Mesenchymal stem cell (in vitro differentiated cells and primary cell): ENCODE measurements around the gene SMIM32.
A peak's percentile ranks its signal among the peaks of the same experiment; 100 is the strongest.

Experiments
- DNase-seq: peaks from one replicate; pipeline ENCODE4 v3.0.0-alpha.2; 2013
- H2AFZ ChIP-seq: one replicate; pipeline ENCODE4 v1.6.1; 2013; ENCODE audit warnings: low read depth, mild to moderate bottlenecking, control low read depth, inconsistent platforms, low read length, moderate library complexity
- H2AK5ac ChIP-seq: 2 replicates; pipeline ENCODE4 v1.6.1; 2013; ENCODE audit warnings: low read length, moderate library complexity, mild to moderate bottlenecking, inconsistent platforms; ENCODE audit not compliant: severe bottlenecking
- H2BK120ac ChIP-seq: one replicate; pipeline ENCODE4 v1.6.1; 2013; ENCODE audit warnings: low read depth, mild to moderate bottlenecking, inconsistent platforms, low read length, moderate library complexity
- H2BK12ac ChIP-seq, 2 experiments: one replicate each; pipeline ENCODE4 v1.6.1; 2013; ENCODE audit warnings: inconsistent platforms in 2 of 2, low read length in 2 of 2, mild to moderate bottlenecking in 2 of 2, moderate library complexity in 2 of 2, control low read depth in 1 of 2
- H2BK15ac ChIP-seq: one replicate; pipeline ENCODE4 v1.6.1; 2013; ENCODE audit warnings: mild to moderate bottlenecking, low read depth, inconsistent platforms; ENCODE audit not compliant: poor library complexity, severe bottlenecking
- H2BK5ac ChIP-seq: 2 replicates; pipeline ENCODE4 v1.6.1; 2013; ENCODE audit warnings: low read depth, mild to moderate bottlenecking, low read length, control low read depth, inconsistent platforms; ENCODE audit not compliant: poor library complexity, severe bottlenecking
- H3K14ac ChIP-seq, 2 experiments: one replicate each; pipeline ENCODE4 v1.6.1; 2013; ENCODE audit warnings: inconsistent platforms in 2 of 2, low read length in 2 of 2, control low read depth in 1 of 2, mild to moderate bottlenecking in 1 of 2, moderate library complexity in 1 of 2
- H3K18ac ChIP-seq, 2 experiments: one replicate each; pipeline ENCODE4 v1.6.1; 2013; ENCODE audit warnings: inconsistent platforms in 2 of 2, low read length in 2 of 2, control low read depth in 1 of 2, low read depth in 1 of 2, mild to moderate bottlenecking in 1 of 2
- H3K23ac ChIP-seq, 2 experiments: one replicate each; pipeline ENCODE4 v1.6.1; 2013; ENCODE audit warnings: inconsistent platforms in 2 of 2, low read length in 2 of 2, mild to moderate bottlenecking in 2 of 2, moderate library complexity in 2 of 2, control low read depth in 1 of 2
- H3K27ac ChIP-seq: 2 replicates; pipeline ENCODE4 v1.5.1; 2013; ENCODE audit warnings: mild to moderate bottlenecking, moderate library complexity, low read length, control low read depth, inconsistent platforms; ENCODE audit not compliant: poor library complexity, severe bottlenecking
- H3K27me3 ChIP-seq, 2 experiments: 2 replicates each; pipeline versions ENCODE4 v1.6.1 to v1.7.0; 2013; ENCODE audit warnings: low read length in 2 of 2, mild to moderate bottlenecking in 2 of 2, moderate library complexity in 2 of 2, control low read depth in 1 of 2, inconsistent platforms in 1 of 2; ENCODE audit not compliant: control insufficient read depth in 1 of 2, insufficient read depth in 1 of 2
- H3K36me3 ChIP-seq, 2 experiments: 2 replicates each; pipeline versions ENCODE4 v1.6.1 to v1.7.0; 2013; ENCODE audit warnings: low read length in 2 of 2, control low read depth in 1 of 2, inconsistent platforms in 1 of 2, low read depth in 1 of 2, mild to moderate bottlenecking in 1 of 2; ENCODE audit not compliant: insufficient read depth in 2 of 2, control insufficient read depth in 1 of 2
- H3K4ac ChIP-seq, 2 experiments: one replicate each; pipeline ENCODE4 v1.6.1; 2013; ENCODE audit warnings: inconsistent platforms in 2 of 2, low read length in 2 of 2, mild to moderate bottlenecking in 2 of 2, moderate library complexity in 2 of 2, control low read depth in 1 of 2, low read depth in 1 of 2
- H3K4me1 ChIP-seq: 2 replicates; pipeline ENCODE4 v1.6.1; 2013; ENCODE audit warnings: low read depth, low read length, control low read depth; ENCODE audit not compliant: control insufficient read depth, insufficient read depth
- H3K4me2 ChIP-seq: 2 replicates; pipeline ENCODE4 v1.6.1; 2013; ENCODE audit warnings: low read length, mild to moderate bottlenecking, inconsistent platforms; ENCODE audit not compliant: poor library complexity, severe bottlenecking
- H3K4me3 ChIP-seq, 2 experiments: 2 replicates each; pipeline versions ENCODE4 v1.5.1 to v1.7.0; 2013; ENCODE audit warnings: low read length in 2 of 2, mild to moderate bottlenecking in 2 of 2, control low read depth in 1 of 2, low read depth in 1 of 2; ENCODE audit not compliant: insufficient read depth in 1 of 2
- H3K79me1 ChIP-seq: replicated peaks from 2 replicates; pipeline ENCODE4 v1.6.1; 2013; ENCODE audit warnings: mild to moderate bottlenecking, control low read depth, low read length, inconsistent platforms; ENCODE audit not compliant: poor library complexity, severe bottlenecking
- H3K9ac ChIP-seq: 2 replicates; pipeline ENCODE4 v1.7.0; 2013; ENCODE audit warnings: mild to moderate bottlenecking, low read length, moderate library complexity
- H3K9me3 ChIP-seq: 2 replicates; pipeline ENCODE4 v1.7.0; 2013; ENCODE audit warnings: mild to moderate bottlenecking, low read length; ENCODE audit not compliant: control insufficient read depth
- H4K8ac ChIP-seq: one replicate; pipeline ENCODE4 v1.6.1; 2013; ENCODE audit warnings: inconsistent platforms, mild to moderate bottlenecking, low read length, moderate library complexity
- H4K91ac ChIP-seq: one replicate; pipeline ENCODE4 v1.6.1; 2013; ENCODE audit warnings: mild to moderate bottlenecking, low read length, inconsistent platforms
- WGBS: methylation state at CpG from one replicate; pipeline ENCODE4 v1.1.7; 2013; ENCODE audit warnings: mixed read lengths; 5-methylcytosine and 5-hydroxymethylcytosine counted together

Gene SMIM32

DNA sequence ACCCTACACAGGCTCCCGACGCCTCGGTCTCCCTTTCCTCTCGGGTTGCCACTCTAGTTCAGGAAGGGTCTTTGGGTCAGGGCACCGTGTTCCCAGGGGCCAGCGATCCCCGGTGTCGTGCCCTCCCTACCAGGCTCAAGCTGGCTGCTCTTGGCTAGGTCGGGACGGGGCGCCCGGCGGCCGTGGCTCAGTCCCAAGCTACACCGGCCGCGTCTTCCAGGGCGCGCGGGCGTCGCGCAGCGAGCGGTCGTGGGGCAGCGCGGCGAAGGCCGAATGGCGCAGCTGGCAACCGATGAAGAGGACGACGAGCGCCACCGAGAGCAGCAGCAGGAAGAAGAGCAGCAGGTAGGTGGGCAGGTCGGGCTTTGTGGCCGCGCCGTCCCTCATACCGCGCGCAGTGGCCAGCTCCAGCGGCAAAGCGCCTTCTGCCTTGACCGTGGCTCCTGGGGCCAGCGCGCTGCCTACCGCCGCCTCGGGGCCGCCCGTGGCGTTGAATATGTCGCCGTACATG is 892 bp downstream of the SMIM32 start:
- Histone ChIP-seq H3K36me3 (peaks cover 19 to 23% of the 10 kb centered on the region in 2 experiments), H3K14ac (peak overlapping the region in 1 of 2 experiments; percentile 1)
- 4% methylated on average over 43 of the region's 56 CpGs for WGBS

DNA sequence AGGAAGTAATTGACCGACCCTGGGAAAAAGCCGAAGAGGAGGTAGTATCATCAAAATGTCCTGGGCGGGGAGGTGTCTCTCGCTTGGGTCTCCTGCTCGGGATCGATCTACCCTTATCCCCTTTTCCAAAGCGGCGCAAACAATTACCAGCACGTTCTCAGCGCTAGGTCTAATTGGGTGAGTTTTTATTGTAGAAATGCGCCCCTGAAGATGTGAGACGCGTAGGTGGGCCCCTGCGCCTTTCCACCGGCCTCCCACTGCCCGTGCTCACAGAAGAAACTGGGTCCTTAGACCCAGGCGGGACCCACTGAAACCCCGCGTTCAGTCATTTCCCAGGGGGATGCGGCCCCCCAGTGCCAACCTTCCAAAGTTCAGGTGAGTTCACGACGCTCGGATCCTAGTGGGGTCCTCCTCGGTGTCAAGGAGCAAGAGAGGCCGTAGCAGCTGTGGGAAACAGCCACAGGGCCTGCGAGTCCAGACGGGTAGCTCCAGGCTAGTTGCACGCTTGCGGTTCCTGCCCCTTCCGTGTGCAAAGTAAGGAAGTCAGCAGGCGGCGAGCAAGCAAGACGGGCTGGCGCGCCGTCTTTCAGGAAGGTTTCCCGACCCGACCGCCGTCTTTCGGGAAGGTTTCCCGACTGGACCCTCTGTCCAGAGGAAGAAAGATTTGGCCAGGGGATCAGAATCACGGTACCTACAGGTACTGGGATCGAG is 1.5 kb downstream of the SMIM32 start:
- Histone ChIP-seq H2AK5ac (no peak overlapping the region), H2BK12ac (no peak overlapping the region), H2BK15ac (no peak overlapping the region), H3K4me3 (peak overlapping the region in 1 of 2 experiments; percentile 68), H3K79me1 (no peaks in the 10 kb centered on the region), H4K8ac (no peak overlapping the region), H3K14ac (no peak overlapping the region), H2AFZ (no peak overlapping the region), H3K18ac (no peak overlapping the region), H3K4me1 (peaks cover 22% of the 10 kb centered on the region), H3K27me3 (peaks cover 38 to 62% of the 10 kb centered on the region in 2 experiments), H3K4ac (no peak overlapping the region), H3K9me3 (no peaks in the 10 kb centered on the region), H3K23ac (no peak overlapping the region), H3K9ac (peak overlapping the region; percentile 45), H4K91ac (no peak overlapping the region), H3K27ac (no peak overlapping the region), H2BK5ac (no peak overlapping the region), H3K36me3 (peaks cover 19 to 29% of the 10 kb centered on the region in 2 experiments), H3K4me2 (peak overlapping the region; percentile 93), H2BK120ac (no peak overlapping the region)
- DNase-seq, result peak; percentile 38
- WGBS, result 32% methylated on average over 41 of the region's 44 CpGs

More for the DNA sequence above, 892 bp downstream of the SMIM32 start:
- Histone ChIP-seq H3K79me1 (no peaks in the 10 kb centered on the region), H3K18ac (no peak overlapping the region), H4K91ac (no peak overlapping the region), H3K9me3 (no peaks in the 10 kb centered on the region), H2BK5ac (no peak overlapping the region), H3K27ac (no peak overlapping the region), H2BK15ac (no peak overlapping the region), H2BK120ac (no peak overlapping the region), H3K4me2 (peak overlapping the region; percentile 93), H3K4me1 (peaks cover 22% of the 10 kb centered on the region), H3K9ac (peak overlapping the region; percentile 45), H2AFZ (no peak overlapping the region), H2BK12ac (no peak overlapping the region), H3K27me3 (peaks cover 38 to 62% of the 10 kb centered on the region in 2 experiments), H3K23ac (peak overlapping the region in 1 of 2 experiments; percentile 28), H3K4ac (no peak overlapping the region), H2AK5ac (no peak overlapping the region), H3K4me3 (peak overlapping the region; percentile 43 to 68), H4K8ac (no peak overlapping the region)
- peak; percentile 16 for DNase-seq

DNA sequence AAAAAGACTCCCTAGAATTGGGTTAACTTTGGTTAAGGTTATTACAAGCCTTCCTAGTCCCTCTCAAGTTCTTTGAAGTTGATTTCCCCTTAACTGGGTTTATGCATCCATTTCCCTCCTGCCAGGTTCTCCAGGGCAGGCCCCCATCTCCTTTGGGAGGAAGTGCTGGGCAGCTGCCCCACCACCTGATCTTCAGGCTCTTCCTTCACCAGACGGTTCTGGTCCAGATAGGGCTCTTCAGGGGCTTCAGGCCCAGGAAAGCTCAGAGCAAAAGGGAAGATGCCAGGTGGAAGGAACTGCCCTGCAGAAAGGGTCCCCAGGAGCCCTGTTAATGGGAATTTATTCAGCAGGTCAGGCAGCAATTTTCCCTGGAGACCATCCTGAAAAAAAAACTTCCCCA is 2.1 kb downstream of the SMIM32 start:
- 53% methylated on average over 1 of the region's 1 CpG for WGBS
- Histone ChIP-seq H3K23ac (no peak overlapping the region), H3K4me3 (no peak overlapping the region), H3K4me1 (peaks cover 22% of the 10 kb centered on the region), H3K79me1 (no peaks in the 10 kb centered on the region), H3K4me2 (no peak overlapping the region), H2AFZ (no peak overlapping the region), H3K9ac (no peak overlapping the region), H3K9me3 (no peaks in the 10 kb centered on the region), H3K27me3 (peaks cover 38 to 62% of the 10 kb centered on the region in 2 experiments), H3K18ac (no peak overlapping the region), H3K27ac (no peak overlapping the region), H4K8ac (no peak overlapping the region), H2BK120ac (no peak overlapping the region), H3K36me3 (peaks cover 19 to 34% of the 10 kb centered on the region in 2 experiments), H2AK5ac (no peak overlapping the region), H2BK5ac (no peak overlapping the region), H3K4ac (no peak overlapping the region), H2BK12ac (no peak overlapping the region), H2BK15ac (no peak overlapping the region), H3K14ac (no peak overlapping the region), H4K91ac (no peak overlapping the region)
- DNase-seq, result no peak

DNA sequence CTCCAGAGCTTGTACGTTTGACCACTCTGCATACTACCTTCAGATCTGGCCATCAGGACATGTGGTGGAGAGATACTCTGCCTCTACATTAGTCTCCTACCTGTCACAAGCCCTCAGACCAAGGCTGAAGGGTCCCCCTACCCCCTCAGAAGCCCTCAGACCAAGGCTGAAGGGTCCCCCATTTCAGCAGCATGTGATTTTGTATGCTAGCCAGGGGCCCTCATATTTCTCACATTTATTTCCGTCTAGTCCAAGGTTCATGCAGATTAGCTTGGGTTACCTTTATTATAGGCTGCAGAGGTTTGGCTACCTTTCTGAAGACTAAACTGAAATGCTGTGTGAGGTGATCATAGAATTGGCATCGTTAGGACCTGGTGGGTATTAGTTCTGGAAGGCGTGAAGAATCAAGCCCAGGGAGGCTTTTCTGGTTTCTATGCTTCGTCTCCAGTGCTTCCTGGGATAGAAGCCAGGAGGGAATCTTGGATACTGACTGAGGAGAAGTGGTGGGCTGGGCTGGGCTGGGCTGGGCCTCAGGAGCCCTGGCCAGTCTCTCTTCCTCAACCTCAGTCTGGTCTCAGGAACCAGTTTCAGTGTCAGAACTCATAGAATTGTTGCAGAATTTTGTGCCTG is 2.8 kb downstream of the SMIM32 start:
- H2BK120ac ChIP-seq, result no peak overlapping the region
- H3K27ac ChIP-seq, result no peak overlapping the region
- peaks cover 22% of the 10 kb centered on the region for H3K4me1 ChIP-seq
- H3K79me1 ChIP-seq, result peaks cover 1% of the 10 kb centered on the region
- H3K4me2 ChIP-seq, result no peak overlapping the region
- H4K8ac ChIP-seq, result no peak overlapping the region
- 77% methylated on average over 5 of the region's 5 CpGs for WGBS
- H2BK5ac ChIP-seq, result no peak overlapping the region
- H3K4ac ChIP-seq, result no peak overlapping the region
- no peak overlapping the region for H4K91ac ChIP-seq
- H2AFZ ChIP-seq, result no peak overlapping the region
- H3K23ac ChIP-seq, result no peak overlapping the region
- H3K9me3 ChIP-seq, result no peaks in the 10 kb centered on the region
- H3K9ac ChIP-seq, result no peak overlapping the region
- H2AK5ac ChIP-seq, result no peak overlapping the region
- no peak overlapping the region for H2BK12ac ChIP-seq
- H3K18ac ChIP-seq, result no peak overlapping the region
- H3K4me3 ChIP-seq, result no peak overlapping the region
- no peak overlapping the region for H3K14ac ChIP-seq
- H2BK15ac ChIP-seq, result no peak overlapping the region
- H3K27me3 ChIP-seq, result peaks cover 36 to 57% of the 10 kb centered on the region in 2 experiments
- peaks cover 19 to 36% of the 10 kb centered on the region in 2 experiments for H3K36me3 ChIP-seq
- DNase-seq, result no peak
